Hepatocyte (in vitro differentiated cells): ENCODE results near the gene F2. TPM values are rescaled to one million over a fixed set of nuclear protein-coding genes. Genes with fewer than 3 reads are reported as not detected.

Source experiments
- DNase-seq: peaks from one replicate; pipeline ENCODE4 v3.0.0-alpha.2; 2016; ENCODE audit warnings: low spot score
- H2AFZ ChIP-seq: fragments of 200-600 bp; sonication (generic); 2 replicates; pipeline ENCODE4 v1.6.0; 2016; ENCODE audit warnings: antibody characterized with exemption, mild to moderate bottlenecking
- H3K27ac ChIP-seq: fragments of 200-600 bp; sonication (generic); 2 replicates; pipeline ENCODE4 v1.5.1; 2016; ENCODE audit warnings: mild to moderate bottlenecking
- H3K27me3 ChIP-seq: fragments of 200-600 bp; sonication (generic); 2 replicates; pipeline ENCODE4 v1.6.1; 2016
- H3K36me3 ChIP-seq: fragments of 200-600 bp; sonication (generic); replicated peaks from 2 replicates; pipeline ENCODE4 v1.5.1; 2016; ENCODE audit warnings: low read depth; ENCODE audit not compliant: insufficient read depth
- H3K4me1 ChIP-seq: fragments of 200-600 bp; sonication (generic); 2 replicates; pipeline ENCODE4 v1.5.1; 2016; ENCODE audit warnings: mild to moderate bottlenecking, moderate library complexity; ENCODE audit not compliant: insufficient read depth
- H3K4me2 ChIP-seq: fragments of 200-600 bp; sonication (generic); 2 replicates; pipeline ENCODE4 v1.6.0; 2016
- H3K4me3 ChIP-seq: fragments of 200-600 bp; sonication (generic); 2 replicates; pipeline ENCODE4 v1.5.1; 2016; ENCODE audit warnings: mild to moderate bottlenecking
- H3K79me2 ChIP-seq: fragments of 200-600 bp; sonication (generic); 2 replicates; pipeline ENCODE4 v1.6.0; 2017; ENCODE audit warnings: mild to moderate bottlenecking
- H3K9me2 ChIP-seq: fragments of 200-600 bp; sonication (generic); replicated peaks from 2 replicates; pipeline ENCODE4 v1.6.0; 2017; ENCODE audit warnings: mild to moderate bottlenecking; ENCODE audit not compliant: insufficient read depth
- H3K9me3 ChIP-seq: fragments of 200-600 bp; sonication (generic); 2 replicates; pipeline ENCODE4 v1.5.1; 2016; ENCODE audit warnings: low read depth, mild to moderate bottlenecking
- H4K20me1 ChIP-seq: fragments of 200-600 bp; sonication (generic); 2 replicates; pipeline ENCODE4 v1.6.0; 2016; ENCODE audit warnings: mild to moderate bottlenecking; ENCODE audit not compliant: insufficient read depth, poor library complexity, severe bottlenecking
- EZH2 ChIP-seq: fragments of 200-600 bp; sonication (generic); IDR thresholded peaks from 2 replicates; pipeline ENCODE4 v1.6.1; 2016; ENCODE audit warnings: antibody characterized with exemption, mild to moderate bottlenecking, borderline replicate concordance
- EZH2phosphoT487 ChIP-seq: fragments of 200-600 bp; sonication (generic); IDR thresholded peaks from one replicate; pipeline ENCODE4 v1.6.1; 2018; ENCODE audit warnings: antibody characterized with exemption, mild to moderate bottlenecking, low read depth, moderate library complexity; ENCODE audit not compliant: unreplicated experiment, severe bottlenecking
- WGBS: methylation state at CpG from one replicate; pipeline ENCODE4 v1.1.6; 2016; ENCODE audit warnings: low lambda C conversion rate; ENCODE audit errors: missing lambda C conversion rate; 5-methylcytosine and 5-hydroxymethylcytosine counted together
- polyA plus RNA-seq: library from polyadenylated mRNA; unstranded; fragments of >200 nt; fragmentation: Nextera tagmentation; extraction: Ambion mirVana; gene quantifications from 2 replicates; pipeline ENCODE4 v1.2.1, GENCODE V29; 2016
- total RNA-seq: library from RNA; depleted of rRNA; stranded (reverse); fragments of >200 nt; gene quantifications from 2 replicates; pipeline ENCODE4 v1.2.3, GENCODE V29; 2014
- TF ChIP-seq, protein P1 (sequence below): fragments of 200-600 bp; sonication (generic); IDR thresholded peaks from 2 replicates; pipeline ENCODE4 v1.5.1; 2016; ENCODE audit warnings: antibody characterized with exemption, mild to moderate bottlenecking; ENCODE audit not compliant: poor library complexity

F2 gene
- total and polyA plus RNA-seq, 2 experiments from 2014 or later, result 79.7 to 111 TPM

- TF ChIP-seq EZH2phosphoT487 (no peak), EZH2 (no peak)
- TF ChIP-seq, protein P1, sequence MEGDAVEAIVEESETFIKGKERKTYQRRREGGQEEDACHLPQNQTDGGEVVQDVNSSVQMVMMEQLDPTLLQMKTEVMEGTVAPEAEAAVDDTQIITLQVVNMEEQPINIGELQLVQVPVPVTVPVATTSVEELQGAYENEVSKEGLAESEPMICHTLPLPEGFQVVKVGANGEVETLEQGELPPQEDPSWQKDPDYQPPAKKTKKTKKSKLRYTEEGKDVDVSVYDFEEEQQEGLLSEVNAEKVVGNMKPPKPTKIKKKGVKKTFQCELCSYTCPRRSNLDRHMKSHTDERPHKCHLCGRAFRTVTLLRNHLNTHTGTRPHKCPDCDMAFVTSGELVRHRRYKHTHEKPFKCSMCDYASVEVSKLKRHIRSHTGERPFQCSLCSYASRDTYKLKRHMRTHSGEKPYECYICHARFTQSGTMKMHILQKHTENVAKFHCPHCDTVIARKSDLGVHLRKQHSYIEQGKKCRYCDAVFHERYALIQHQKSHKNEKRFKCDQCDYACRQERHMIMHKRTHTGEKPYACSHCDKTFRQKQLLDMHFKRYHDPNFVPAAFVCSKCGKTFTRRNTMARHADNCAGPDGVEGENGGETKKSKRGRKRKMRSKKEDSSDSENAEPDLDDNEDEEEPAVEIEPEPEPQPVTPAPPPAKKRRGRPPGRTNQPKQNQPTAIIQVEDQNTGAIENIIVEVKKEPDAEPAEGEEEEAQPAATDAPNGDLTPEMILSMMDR, result no peak
Observed at GRCh38 chr11:46672381-46672839, 46.6 kb upstream of the F2 start.

DNA sequence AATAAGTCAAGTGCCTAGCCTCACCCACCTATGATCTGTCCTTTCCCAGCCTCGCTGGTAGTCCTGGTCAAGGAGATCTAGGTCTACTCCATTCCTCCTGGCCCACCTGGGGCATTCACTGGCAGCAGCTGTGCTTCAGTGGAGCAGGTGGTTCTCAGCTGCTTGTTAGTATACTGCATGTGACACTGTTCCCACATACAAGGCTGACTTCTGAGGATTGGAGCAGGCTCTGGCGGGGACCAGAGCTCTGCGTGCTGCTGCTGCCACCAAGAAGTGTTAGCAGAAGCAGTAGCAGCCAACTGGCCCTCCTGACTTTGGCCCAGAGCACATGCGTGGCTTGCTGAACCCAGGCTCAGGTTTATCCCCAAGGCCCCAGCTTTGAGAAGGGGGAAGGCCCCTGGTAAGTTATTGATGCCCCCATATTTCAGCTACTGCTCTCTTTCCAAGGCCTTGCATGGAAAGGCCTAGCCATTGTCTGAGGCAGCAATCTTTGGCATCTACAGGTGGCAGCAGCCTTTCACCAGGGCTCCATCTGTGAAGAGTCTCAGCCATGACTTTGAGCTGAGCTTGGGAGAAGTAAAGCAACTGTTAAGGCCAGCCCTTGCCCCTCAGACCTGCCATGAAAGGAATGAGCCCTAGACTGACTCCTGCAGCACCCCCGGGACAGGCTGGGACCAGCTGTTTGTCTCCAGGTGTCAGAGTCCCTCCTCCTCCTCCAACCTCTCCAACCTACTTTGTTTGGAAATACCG, 45.1 kb upstream of the F2 start:
- Histone ChIP-seq H3K27me3 (no peaks in the 10 kb centered on the region), H2AFZ (no peak overlapping the region), H3K9me3 (no peaks in the 10 kb centered on the region), H3K9me2 (no peaks in the 10 kb centered on the region), H3K4me2 (no peak overlapping the region), H3K36me3 (peaks cover 5% of the 10 kb centered on the region), H3K27ac (peak overlapping the region; percentile 92), H3K4me1 (peaks cover 23% of the 10 kb centered on the region), H3K79me2 (no peaks in the 10 kb centered on the region), H3K4me3 (no peak overlapping the region), H4K20me1 (no peaks in the 10 kb centered on the region)
- 80% methylated on average over 6 of the region's 6 CpGs for WGBS
- no peak for DNase-seq
- no peak for TF ChIP-seq EZH2phosphoT487
- no peak for TF ChIP-seq EZH2
- TF ChIP-seq, protein P1, result no peak

More at GRCh38 chr11:46672381-46672839, 46.6 kb upstream of the F2 start:
- no peak overlapping the region for H3K4me2 ChIP-seq
- H3K27ac ChIP-seq, result no peak overlapping the region
- peaks cover 5% of the 10 kb centered on the region for H3K36me3 ChIP-seq
- no peak overlapping the region for H3K4me3 ChIP-seq
- no peaks in the 10 kb centered on the region for H3K9me3 ChIP-seq
- over 99% methylated on average over 6 of the region's 7 CpGs for WGBS
- no peaks in the 10 kb centered on the region for H3K9me2 ChIP-seq
- peaks cover 23% of the 10 kb centered on the region for H3K4me1 ChIP-seq
- H3K79me2 ChIP-seq, result no peaks in the 10 kb centered on the region
- no peak for DNase-seq
- H4K20me1 ChIP-seq, result no peaks in the 10 kb centered on the region
- no peak overlapping the region for H2AFZ ChIP-seq
- H3K27me3 ChIP-seq, result no peaks in the 10 kb centered on the region

GRCh38 chr11:46674463-46675287, 44.3 kb upstream of the F2 start:
- Histone ChIP-seq H3K27ac (peak overlapping the region; percentile 92), H3K36me3 (peaks cover 5% of the 10 kb centered on the region), H3K4me1 (peaks cover 23% of the 10 kb centered on the region), H3K79me2 (no peaks in the 10 kb centered on the region), H3K27me3 (no peaks in the 10 kb centered on the region), H3K9me2 (no peaks in the 10 kb centered on the region), H3K9me3 (no peaks in the 10 kb centered on the region), H3K4me2 (peak overlapping the region; percentile 52), H4K20me1 (no peaks in the 10 kb centered on the region), H2AFZ (no peak overlapping the region), H3K4me3 (no peak overlapping the region)
- WGBS, result 28% methylated on average over 12 of the region's 12 CpGs
- TF ChIP-seq EZH2phosphoT487 (no peak), EZH2 (no peak)
- TF ChIP-seq, protein P1, result no peak
- DNase-seq, result peak; percentile 64
